ENCODE measurements around the gene ZNF423.

DNA sequence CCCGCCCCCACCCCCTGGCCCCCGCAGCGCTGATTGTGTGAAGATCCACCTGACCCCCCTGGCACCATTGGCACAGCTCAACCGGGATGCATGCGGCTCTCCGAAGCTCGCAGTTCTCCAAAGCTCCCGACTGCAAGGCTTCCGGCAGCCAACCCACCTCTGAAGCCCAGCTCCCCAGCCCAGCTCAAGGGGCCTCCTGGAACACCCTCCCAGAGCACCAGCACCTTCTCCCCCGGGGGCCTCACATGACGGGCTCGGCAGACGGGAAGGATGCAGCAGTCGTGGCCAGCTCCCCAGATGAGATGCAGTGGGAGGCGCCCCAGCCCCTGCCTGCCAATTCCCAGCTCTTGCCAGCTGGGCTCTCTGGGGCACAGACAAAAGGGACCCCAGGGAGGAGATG, 215.3 kb downstream of the ZNF423 start:
- TF ChIP-seq, protein P1, sequence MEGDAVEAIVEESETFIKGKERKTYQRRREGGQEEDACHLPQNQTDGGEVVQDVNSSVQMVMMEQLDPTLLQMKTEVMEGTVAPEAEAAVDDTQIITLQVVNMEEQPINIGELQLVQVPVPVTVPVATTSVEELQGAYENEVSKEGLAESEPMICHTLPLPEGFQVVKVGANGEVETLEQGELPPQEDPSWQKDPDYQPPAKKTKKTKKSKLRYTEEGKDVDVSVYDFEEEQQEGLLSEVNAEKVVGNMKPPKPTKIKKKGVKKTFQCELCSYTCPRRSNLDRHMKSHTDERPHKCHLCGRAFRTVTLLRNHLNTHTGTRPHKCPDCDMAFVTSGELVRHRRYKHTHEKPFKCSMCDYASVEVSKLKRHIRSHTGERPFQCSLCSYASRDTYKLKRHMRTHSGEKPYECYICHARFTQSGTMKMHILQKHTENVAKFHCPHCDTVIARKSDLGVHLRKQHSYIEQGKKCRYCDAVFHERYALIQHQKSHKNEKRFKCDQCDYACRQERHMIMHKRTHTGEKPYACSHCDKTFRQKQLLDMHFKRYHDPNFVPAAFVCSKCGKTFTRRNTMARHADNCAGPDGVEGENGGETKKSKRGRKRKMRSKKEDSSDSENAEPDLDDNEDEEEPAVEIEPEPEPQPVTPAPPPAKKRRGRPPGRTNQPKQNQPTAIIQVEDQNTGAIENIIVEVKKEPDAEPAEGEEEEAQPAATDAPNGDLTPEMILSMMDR (IDR thresholded peaks at IDR 0.05), result no peak
- TF ChIP-seq, protein P2, sequence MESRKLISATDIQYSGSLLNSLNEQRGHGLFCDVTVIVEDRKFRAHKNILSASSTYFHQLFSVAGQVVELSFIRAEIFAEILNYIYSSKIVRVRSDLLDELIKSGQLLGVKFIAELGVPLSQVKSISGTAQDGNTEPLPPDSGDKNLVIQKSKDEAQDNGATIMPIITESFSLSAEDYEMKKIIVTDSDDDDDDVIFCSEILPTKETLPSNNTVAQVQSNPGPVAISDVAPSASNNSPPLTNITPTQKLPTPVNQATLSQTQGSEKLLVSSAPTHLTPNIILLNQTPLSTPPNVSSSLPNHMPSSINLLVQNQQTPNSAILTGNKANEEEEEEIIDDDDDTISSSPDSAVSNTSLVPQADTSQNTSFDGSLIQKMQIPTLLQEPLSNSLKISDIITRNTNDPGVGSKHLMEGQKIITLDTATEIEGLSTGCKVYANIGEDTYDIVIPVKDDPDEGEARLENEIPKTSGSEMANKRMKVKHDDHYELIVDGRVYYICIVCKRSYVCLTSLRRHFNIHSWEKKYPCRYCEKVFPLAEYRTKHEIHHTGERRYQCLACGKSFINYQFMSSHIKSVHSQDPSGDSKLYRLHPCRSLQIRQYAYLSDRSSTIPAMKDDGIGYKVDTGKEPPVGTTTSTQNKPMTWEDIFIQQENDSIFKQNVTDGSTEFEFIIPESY (IDR thresholded peaks at IDR 0.05; ENCODE audit: borderline replicate concordance, low read depth), result no peak
- TF ChIP-seq, protein P3, sequence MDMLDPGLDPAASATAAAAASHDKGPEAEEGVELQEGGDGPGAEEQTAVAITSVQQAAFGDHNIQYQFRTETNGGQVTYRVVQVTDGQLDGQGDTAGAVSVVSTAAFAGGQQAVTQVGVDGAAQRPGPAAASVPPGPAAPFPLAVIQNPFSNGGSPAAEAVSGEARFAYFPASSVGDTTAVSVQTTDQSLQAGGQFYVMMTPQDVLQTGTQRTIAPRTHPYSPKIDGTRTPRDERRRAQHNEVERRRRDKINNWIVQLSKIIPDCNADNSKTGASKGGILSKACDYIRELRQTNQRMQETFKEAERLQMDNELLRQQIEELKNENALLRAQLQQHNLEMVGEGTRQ (IDR thresholded peaks at IDR 0.05; ENCODE audit: borderline replicate concordance, low read depth, low read length), result no peak
- peak in 1 of 2 experiments; percentile 50; a peak in 1 of 4 replicates for TF ChIP-seq EP300 (IDR thresholded peaks at IDR 0.05; ENCODE audit: borderline replicate concordance in 1 of 2, low read depth in 1 of 2, low read length in 1 of 2)
- no peak for TF ChIP-seq RAD21 (IDR thresholded peaks at IDR 0.05; ENCODE audit: low read length)
- no peak for TF ChIP-seq POLR2AphosphoS5 (IDR thresholded peaks at IDR 0.05; ENCODE audit: low read depth, low read length)
- TF ChIP-seq FOXM1 (IDR thresholded peaks at IDR 0.05; ENCODE audit: low read depth), result no peak
- peak; percentile 29 for TF ChIP-seq CHD2 (IDR thresholded peaks at IDR 0.05; ENCODE audit: low read length, partially characterized antibody)
- no peak for TF ChIP-seq TAF1 (IDR thresholded peaks at IDR 0.05; ENCODE audit: borderline replicate concordance, low read depth, low read length)
- TF ChIP-seq, protein P4, sequence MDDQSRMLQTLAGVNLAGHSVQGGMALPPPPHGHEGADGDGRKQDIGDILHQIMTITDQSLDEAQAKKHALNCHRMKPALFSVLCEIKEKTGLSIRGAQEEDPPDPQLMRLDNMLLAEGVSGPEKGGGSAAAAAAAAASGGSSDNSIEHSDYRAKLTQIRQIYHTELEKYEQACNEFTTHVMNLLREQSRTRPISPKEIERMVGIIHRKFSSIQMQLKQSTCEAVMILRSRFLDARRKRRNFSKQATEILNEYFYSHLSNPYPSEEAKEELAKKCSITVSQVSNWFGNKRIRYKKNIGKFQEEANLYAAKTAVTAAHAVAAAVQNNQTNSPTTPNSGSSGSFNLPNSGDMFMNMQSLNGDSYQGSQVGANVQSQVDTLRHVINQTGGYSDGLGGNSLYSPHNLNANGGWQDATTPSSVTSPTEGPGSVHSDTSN (IDR thresholded peaks at IDR 0.05), result no peak
- TF ChIP-seq SMC3 (IDR thresholded peaks at IDR 0.05; ENCODE audit: low read depth, low read length), result no peak
- TF ChIP-seq REST (IDR thresholded peaks at IDR 0.05; ENCODE audit: low read depth, low read length), result no peak
- no peak for TF ChIP-seq GABPA (IDR thresholded peaks at IDR 0.05; ENCODE audit: low read depth)
